Endothelial cell of umbilical vein (primary cell): ENCODE measurements around the gene HOXA2.

Experiments used
- EZH2 ChIP-seq: IDR thresholded peaks from 2 replicates; pipeline ENCODE4 v1.6.1; 2012; ENCODE audit warnings: borderline replicate concordance, low read depth, mild to moderate bottlenecking, moderate library complexity, low read length, inconsistent platforms; ENCODE audit not compliant: severe bottlenecking
- FOS ChIP-seq: IDR thresholded peaks from 2 replicates; pipeline ENCODE4 v1.6.1; 2011; ENCODE audit warnings: mild to moderate bottlenecking, low read length, moderate library complexity, borderline replicate concordance; ENCODE audit not compliant: insufficient read depth
- POLR2A ChIP-seq: IDR thresholded peaks from 2 replicates; pipeline ENCODE4 v1.6.1; 2012; ENCODE audit warnings: low read depth, mild to moderate bottlenecking, control low read depth, low read length
- POLR2AphosphoS5 ChIP-seq: IDR thresholded peaks from 2 replicates; pipeline ENCODE4 v1.6.1; 2012; ENCODE audit warnings: low read depth, mild to moderate bottlenecking, control low read depth, low read length, moderate library complexity; ENCODE audit not compliant: insufficient read depth

DNA sequence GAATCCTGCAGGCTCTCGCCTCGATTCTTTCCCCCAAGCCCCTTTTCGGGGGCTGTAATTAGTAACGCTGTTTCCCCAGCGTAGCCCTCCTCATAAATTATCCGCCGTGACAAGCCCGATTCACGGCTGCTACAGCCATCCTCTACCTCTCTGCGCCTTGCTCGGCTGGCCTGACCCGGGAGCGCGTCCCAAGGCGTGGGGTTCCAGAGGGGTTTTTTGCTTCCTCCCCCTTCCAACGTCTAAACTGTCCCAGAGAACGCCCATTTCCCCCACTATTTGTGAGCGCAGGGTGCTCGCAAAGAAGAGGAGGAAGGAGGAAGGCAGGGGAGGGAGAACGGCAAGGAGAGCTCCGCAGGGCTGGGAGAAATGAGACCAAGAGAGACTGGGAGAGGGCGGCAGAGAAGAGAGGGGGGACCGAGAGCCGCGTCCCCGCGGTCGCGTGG, 40.1 kb upstream of the HOXA2 start:
- TF ChIP-seq FOS (no peak), POLR2AphosphoS5 (no peak), POLR2A (no peak), EZH2 (no peak)
